ENCODE results near the gene NEBL. TPM values are rescaled to one million over a fixed set of nuclear protein-coding genes. Genes with fewer than 3 reads are reported as not detected.
A peak's percentile ranks its signal among the peaks of the same experiment; 100 is the strongest.

Gene NEBL
- total and polyA plus RNA-seq, 2 experiments from 2014 or later, result 6.3 to 12.3 TPM

DNA sequence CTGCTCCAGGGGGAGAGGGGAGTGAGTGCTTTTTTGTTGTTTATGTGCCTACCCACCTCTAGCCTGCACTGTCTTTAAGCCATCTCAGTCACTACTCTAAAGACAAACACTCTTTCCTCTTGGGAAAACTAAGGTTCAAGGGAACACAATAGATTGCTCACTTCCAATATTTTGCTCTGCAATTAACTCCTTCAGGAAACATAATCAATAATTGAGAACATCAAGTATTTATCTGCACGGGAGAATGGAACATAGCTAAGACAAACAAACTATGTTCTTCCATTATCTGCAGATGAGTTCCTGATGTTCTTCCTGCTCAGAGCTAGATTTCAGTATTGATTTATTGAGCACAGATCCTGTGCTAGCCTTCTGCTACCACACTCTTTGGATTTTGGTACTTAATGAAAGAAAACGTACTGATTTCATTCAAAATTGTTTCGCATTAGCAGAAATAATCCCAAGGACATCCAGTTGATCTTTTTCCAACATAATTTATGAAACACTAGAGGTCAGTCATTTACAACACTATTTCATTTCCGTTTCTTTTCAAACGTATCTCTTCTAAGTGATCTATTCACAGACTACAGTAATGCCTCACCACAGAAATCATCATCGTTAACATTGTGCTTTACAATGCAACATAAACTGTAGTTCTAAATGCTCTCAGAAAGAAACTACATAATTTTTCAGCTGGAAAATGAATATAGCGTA, 8.3 kb downstream of the NEBL start:
- Histone ChIP-seq H4K20me1 (ENCODE audit: insufficient read depth, poor library complexity, severe bottlenecking) (no peaks in the 10 kb centered on the region), H3K9me3 (ENCODE audit: low read depth) (no peaks in the 10 kb centered on the region), H3K4me1 (ENCODE audit: insufficient read depth) (peaks cover 19% of the 10 kb centered on the region), H3K79me2 (no peaks in the 10 kb centered on the region), H3K4me3 (no peak overlapping the region), H2AFZ (no peak overlapping the region), H3K27ac (no peak overlapping the region), H3K4me2 (no peak overlapping the region), H3K36me3 (replicated peaks; ENCODE audit: insufficient read depth, low read depth) (no peaks in the 10 kb centered on the region), H3K27me3 (no peaks in the 10 kb centered on the region), H3K9me2 (replicated peaks; ENCODE audit: insufficient read depth) (no peaks in the 10 kb centered on the region)
- WGBS (ENCODE audit: low lambda C conversion rate, missing lambda C conversion rate), result 50% methylated on average over 7 of the region's 7 CpGs
- TF ChIP-seq, protein P1, sequence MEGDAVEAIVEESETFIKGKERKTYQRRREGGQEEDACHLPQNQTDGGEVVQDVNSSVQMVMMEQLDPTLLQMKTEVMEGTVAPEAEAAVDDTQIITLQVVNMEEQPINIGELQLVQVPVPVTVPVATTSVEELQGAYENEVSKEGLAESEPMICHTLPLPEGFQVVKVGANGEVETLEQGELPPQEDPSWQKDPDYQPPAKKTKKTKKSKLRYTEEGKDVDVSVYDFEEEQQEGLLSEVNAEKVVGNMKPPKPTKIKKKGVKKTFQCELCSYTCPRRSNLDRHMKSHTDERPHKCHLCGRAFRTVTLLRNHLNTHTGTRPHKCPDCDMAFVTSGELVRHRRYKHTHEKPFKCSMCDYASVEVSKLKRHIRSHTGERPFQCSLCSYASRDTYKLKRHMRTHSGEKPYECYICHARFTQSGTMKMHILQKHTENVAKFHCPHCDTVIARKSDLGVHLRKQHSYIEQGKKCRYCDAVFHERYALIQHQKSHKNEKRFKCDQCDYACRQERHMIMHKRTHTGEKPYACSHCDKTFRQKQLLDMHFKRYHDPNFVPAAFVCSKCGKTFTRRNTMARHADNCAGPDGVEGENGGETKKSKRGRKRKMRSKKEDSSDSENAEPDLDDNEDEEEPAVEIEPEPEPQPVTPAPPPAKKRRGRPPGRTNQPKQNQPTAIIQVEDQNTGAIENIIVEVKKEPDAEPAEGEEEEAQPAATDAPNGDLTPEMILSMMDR (IDR thresholded peaks at IDR 0.05; ENCODE audit: poor library complexity), result peak; percentile 17
- no peak for TF ChIP-seq EZH2phosphoT487 (IDR thresholded peaks at IDR 0.05; ENCODE audit: low read depth, severe bottlenecking, unreplicated experiment)
- no peak for DNase-seq (ENCODE audit: low spot score)

DNA sequence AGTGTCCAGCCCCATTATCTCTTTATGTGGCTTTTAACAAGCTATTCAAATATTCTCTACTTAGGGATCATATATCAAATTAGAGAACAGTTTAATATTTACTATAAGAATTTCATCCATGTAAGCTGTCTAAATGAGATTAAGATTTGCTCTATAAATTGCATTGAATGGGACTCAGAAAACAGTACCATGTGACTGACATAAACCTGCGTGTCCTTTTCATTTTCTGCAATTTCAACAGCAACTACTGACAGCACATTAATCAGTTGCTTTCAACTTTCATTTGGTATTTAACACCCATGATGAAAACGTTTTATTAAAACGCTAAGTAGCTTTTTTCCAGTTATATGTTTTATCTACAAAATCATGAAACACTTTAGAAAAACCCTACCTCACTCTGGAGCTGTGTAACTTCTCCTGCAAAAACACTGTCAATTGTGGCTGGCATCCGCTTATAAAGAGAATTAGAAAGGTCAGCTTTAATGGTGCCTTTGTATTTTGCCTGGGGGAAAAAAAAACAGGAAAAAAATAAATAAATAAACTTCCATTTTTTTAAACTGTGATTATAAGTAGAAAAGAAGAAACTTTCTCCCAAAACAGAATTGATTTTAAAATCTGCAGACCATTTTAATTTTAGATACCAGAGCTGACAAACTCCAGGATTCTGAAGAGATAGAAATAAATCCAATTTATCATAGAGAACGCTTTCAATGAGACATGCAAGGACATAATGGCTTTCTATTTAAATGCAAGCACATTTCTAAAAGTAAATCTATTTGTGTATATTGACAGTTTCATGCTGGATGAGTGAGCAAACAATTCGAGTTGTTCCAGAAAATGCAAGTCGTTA, 9.2 kb downstream of the NEBL start:
- H3K9me3 ChIP-seq (ENCODE audit: low read depth), result no peaks in the 10 kb centered on the region
- no peaks in the 10 kb centered on the region for H3K79me2 ChIP-seq
- no peaks in the 10 kb centered on the region for H3K27me3 ChIP-seq
- no peak overlapping the region for H3K4me2 ChIP-seq
- H2AFZ ChIP-seq, result no peak overlapping the region
- TF ChIP-seq, protein P1 (IDR thresholded peaks at IDR 0.05; ENCODE audit: poor library complexity), result no peak
- TF ChIP-seq EZH2 (IDR thresholded peaks at IDR 0.05; ENCODE audit: borderline replicate concordance) (no peak), EZH2phosphoT487 (IDR thresholded peaks at IDR 0.05; ENCODE audit: low read depth, severe bottlenecking, unreplicated experiment) (no peak)
- no peak for DNase-seq (ENCODE audit: low spot score)
- H3K9me2 ChIP-seq (replicated peaks; ENCODE audit: insufficient read depth), result no peaks in the 10 kb centered on the region
- no peak overlapping the region for H3K4me3 ChIP-seq
- H3K4me1 ChIP-seq (ENCODE audit: insufficient read depth), result peaks cover 19% of the 10 kb centered on the region
- no peaks in the 10 kb centered on the region for H4K20me1 ChIP-seq (ENCODE audit: insufficient read depth, poor library complexity, severe bottlenecking)
- H3K27ac ChIP-seq, result no peak overlapping the region
- no peaks in the 10 kb centered on the region for H3K36me3 ChIP-seq (replicated peaks; ENCODE audit: insufficient read depth, low read depth)
- whole genome bisulfite sequencing (ENCODE audit: low lambda C conversion rate, missing lambda C conversion rate), result 44% methylated on average over 7 of the region's 7 CpGs

DNA sequence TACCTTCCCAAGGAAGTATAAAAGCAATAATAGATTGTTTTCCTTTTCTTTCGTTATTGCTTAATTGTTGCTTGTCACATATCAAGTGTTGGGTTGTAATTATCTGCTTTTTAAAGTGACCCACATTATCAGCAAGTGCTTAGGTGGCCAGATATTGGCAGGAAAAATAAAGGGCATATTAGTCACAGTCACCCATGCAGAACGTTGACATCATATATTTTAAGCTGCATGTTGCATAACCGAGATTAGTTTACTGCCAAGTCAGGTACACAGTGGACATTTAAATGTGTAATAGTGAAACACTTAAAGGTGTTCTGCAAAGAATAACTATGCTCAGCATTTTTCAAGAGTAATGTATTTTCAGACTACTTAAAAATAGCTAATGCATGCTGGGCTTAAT, 11.4 kb downstream of the NEBL start:
- no peak overlapping the region for H3K4me3 ChIP-seq
- TF ChIP-seq EZH2phosphoT487 (IDR thresholded peaks at IDR 0.05; ENCODE audit: low read depth, severe bottlenecking, unreplicated experiment), result no peak
- no peak for TF ChIP-seq EZH2 (IDR thresholded peaks at IDR 0.05; ENCODE audit: borderline replicate concordance)
- TF ChIP-seq, protein P1 (IDR thresholded peaks at IDR 0.05; ENCODE audit: poor library complexity), result no peak
- no peaks in the 10 kb centered on the region for H3K79me2 ChIP-seq
- DNase-seq (ENCODE audit: low spot score), result peak; percentile 8
- H3K27ac ChIP-seq, result no peak overlapping the region
- no peaks in the 10 kb centered on the region for H3K27me3 ChIP-seq
- no peaks in the 10 kb centered on the region for H3K9me2 ChIP-seq (replicated peaks; ENCODE audit: insufficient read depth)
- no peaks in the 10 kb centered on the region for H3K9me3 ChIP-seq (ENCODE audit: low read depth)
- H4K20me1 ChIP-seq (ENCODE audit: insufficient read depth, poor library complexity, severe bottlenecking), result no peaks in the 10 kb centered on the region
- peaks cover 9% of the 10 kb centered on the region for H3K4me1 ChIP-seq (ENCODE audit: insufficient read depth)
- no peak overlapping the region for H3K4me2 ChIP-seq
- no peak overlapping the region for H2AFZ ChIP-seq
- H3K36me3 ChIP-seq (replicated peaks; ENCODE audit: insufficient read depth, low read depth), result no peaks in the 10 kb centered on the region
- 66% methylated on average over 3 of the region's 3 CpGs for WGBS (ENCODE audit: low lambda C conversion rate, missing lambda C conversion rate)
